HG03103 (cell line): Measurements from ENCODE around the gene NODAL.

Experiments
- ATAC-seq: cut with Tn5 transposase; IDR thresholded peaks from one replicate; pipeline ENCODE4 v1.9.1; 2021; ENCODE audit warnings: low read depth; ENCODE audit not compliant: unreplicated experiment

The NODAL gene

GRCh38 chr10:70435241-70436085 lies 6.0 kb downstream of the NODAL start:
- no peak for ATAC-seq

- no peak for ATAC-seq
Measured at GRCh38 chr10:70433581-70434280, 7.8 kb downstream of the NODAL start.

DNA sequence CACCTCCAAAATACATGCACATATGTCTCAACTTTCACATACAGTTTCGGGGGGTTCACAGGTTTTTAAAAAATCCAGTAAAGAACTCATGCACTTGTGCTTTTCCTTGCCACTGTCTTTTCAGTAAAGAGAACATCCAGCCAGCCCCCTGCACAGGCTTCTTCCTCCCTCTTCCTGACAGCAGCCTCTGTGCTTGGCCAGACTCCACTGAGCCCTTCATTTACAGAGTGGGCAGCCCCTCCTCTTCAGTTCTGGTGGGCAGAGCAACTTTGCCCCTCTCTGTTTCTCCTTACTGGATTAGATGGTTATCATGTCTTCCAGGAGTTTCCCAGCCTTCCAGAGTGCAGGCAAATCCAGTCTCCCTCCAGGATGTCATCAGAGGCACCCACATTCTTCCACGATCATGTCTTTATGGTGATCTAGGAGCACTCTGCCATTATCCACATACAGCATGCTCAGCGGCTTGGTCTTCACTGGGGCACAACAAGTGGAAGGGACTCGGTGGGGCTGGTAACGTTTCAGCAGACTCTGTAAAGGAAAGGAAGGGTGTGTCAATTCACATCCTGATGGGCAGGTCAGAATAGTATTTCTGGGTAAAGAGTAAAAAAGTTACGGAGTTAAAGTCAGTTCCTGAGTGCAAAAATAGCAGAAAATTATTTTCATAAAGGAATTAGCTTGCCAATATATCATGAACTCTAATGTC lies 8.8 kb downstream of the NODAL start:
- no peak for ATAC-seq

DNA sequence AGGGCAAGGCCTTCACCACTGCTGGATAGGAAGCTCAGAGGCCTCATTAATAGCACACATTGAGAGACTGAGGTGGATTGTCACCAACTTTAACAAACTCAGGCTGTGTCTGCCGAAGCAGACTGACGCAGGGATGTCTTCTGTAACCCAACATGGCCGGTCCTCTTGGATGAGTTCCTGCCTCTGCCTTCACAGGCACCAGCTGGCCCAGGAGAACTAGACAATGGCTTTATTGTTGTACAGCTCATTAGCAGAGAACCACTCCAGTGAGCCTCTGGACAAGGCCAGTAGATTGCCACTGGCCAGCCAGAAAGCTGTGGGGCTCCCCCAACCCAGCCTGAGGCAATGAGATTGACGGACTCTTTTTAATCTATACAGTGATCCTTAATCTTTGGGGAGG lies 9.4 kb downstream of the NODAL start:
- ATAC-seq, result no peak

GRCh38 chr10:70430493-70431445 lies 10.7 kb downstream of the NODAL start:
- no peak for ATAC-seq

DNA sequence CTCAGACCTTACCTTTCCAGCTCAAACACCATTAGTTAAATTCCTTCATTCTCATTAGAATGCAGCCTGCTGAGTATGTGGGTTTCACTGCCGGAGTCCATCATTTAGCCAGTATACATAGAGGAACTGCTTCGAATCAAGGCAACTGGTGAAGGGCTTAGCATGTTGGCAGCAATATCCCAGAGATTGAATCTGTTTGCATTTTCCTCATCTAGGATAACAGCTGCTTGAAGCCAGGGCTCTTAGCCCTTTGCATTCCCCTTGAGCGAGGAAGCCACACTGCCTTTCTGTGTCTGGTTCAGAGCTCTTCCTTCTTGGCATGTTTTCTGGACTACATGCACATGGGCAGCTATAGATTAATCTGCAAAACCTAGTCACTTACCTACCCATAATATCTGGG lies 14.7 kb downstream of the NODAL start:
- ATAC-seq, result no peak

- no peak for ATAC-seq
Measured at GRCh38 chr10:70425096-70425495, 16.4 kb downstream of the NODAL start.

- ATAC-seq, result no peak
Measured at GRCh38 chr10:70424320-70424719, 17.2 kb downstream of the NODAL start.

- no peak for ATAC-seq
Measured at GRCh38 chr10:70418713-70419112, 22.8 kb downstream of the NODAL start.

- no peak for ATAC-seq
Measured at GRCh38 chr10:70418229-70418628, 23.3 kb downstream of the NODAL start.

- ATAC-seq, result no peak
Measured at GRCh38 chr10:70417568-70417967, 23.9 kb downstream of the NODAL start.

DNA sequence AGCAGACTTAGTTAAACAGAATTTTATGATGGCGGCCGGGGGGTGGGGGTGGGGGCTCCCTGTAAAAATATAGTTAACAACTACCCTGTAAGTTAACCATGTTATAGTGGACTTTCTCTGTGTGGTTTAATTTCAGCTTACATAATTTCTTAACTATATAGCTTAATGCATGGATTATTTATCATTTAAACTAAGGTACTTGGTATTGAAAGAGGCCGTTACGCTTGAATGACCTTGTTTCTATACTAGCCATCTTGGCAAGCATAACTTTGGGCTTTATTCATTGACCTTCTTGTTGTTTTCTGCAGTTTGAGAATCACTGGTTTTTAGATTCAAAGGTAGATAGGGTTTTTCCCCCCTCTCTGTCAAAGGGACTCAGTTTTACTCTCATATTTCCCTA lies 29.1 kb downstream of the NODAL start:
- ATAC-seq, result no peak

GRCh38 chr10:70410608-70411007 lies 30.9 kb downstream of the NODAL start:
- no peak for ATAC-seq

DNA sequence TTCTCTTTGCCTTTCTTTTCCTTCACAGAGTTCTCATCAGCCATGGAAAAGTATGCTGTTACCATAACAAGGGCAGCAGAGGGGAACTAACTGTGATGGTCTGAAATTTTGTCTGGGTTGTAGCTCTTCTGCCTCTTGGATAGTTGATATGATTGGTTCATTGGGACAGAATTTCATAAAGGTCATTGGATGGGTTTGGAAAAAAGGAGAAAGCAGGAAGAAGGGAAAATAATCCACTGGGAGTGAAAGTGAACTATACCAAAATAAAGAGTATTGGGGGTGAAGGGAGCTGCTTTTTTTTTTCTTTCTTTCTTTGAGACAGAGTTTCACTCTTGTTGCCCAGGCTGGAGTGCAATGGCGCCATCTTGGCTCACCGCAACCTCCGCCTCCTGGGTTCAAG lies 31.7 kb downstream of the NODAL start:
- ATAC-seq, result no peak

- ATAC-seq, result peak; percentile 37
Measured at GRCh38 chr10:70405037-70405824, 36.2 kb downstream of the NODAL start.

- ATAC-seq, result no peak
Measured at GRCh38 chr10:70404787-70405036, 36.8 kb downstream of the NODAL start.

GRCh38 chr10:70404036-70404786 lies 37.3 kb downstream of the NODAL start, which contains the start of gene EIF4EBP2:
Gene EIF4EBP2 (plus strand): TSS chr10:70404145. CDS start chr10:70404402, 257 bp downstream.
- peak; percentile 84 for ATAC-seq

- ATAC-seq, result peak; percentile 3
Measured at GRCh38 chr10:70403483-70404035, 37.9 kb downstream of the NODAL start.

DNA sequence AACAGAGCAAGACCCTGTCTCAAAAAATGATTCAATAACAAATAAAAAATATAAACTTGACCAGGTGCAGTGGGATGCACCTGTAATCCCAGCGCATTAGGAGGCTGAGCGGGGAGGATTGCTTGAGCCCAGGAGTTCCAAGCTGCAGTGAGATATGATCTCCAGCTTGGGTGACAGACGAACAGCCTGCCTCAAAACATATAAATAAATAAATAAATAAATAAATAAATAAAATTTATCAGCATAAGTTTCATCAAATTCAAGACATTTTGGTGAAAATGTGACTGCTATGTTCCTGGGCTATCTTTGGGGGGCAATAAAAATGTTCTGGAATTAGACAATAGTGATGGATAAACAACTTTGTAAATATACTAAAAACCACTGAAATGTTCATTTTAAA lies 42.3 kb downstream of the NODAL start:
- no peak for ATAC-seq
